Endothelial cell of umbilical vein (primary cell): ENCODE results near the gene EYS. TPM values are rescaled to one million over a fixed set of nuclear protein-coding genes. Genes with fewer than 3 reads are reported as not detected.

ENCODE experiments used
- BruUV-seq: library from RNA; stranded (reverse); fragments of 400-500 nt; replicated peaks from 2 replicates; lab custom pipeline; 2021; lab: Mats Ljungman, UMichigan
- CTCF ChIA-PET: fragments of 300-600, 350-600 bp; sonication (Branson Sonifier 250); formaldehyde crosslinking; loops from one replicate; lab custom pipeline; 2021; ENCODE audit warnings: antibody characterized with exemption, inconsistent platforms; lab: Charles Lee
- POLR2A ChIA-PET: fragments of 300-600, 350-600 bp; sonication (Branson Sonifier 250); formaldehyde crosslinking; loops from one replicate; lab custom pipeline; 2021; ENCODE audit warnings: antibody characterized with exemption, inconsistent platforms; lab: Charles Lee
- DNase-seq: peaks from one replicate; pipeline ENCODE4 v3.0.0-alpha.2; 2011; ENCODE audit warnings: low read depth, low spot score
- FAIRE-seq: peaks from 2 replicates; lab custom pipeline; 2011; peaks lifted over from hg19 to GRCh38; lab: Jason Lieb, UNC
- H2AFZ ChIP-seq: 2 replicates; pipeline ENCODE4 v1.6.0; 2012; ENCODE audit warnings: low read depth, low read length, control low read depth, inconsistent platforms
- H3K27ac ChIP-seq: 2 replicates; pipeline ENCODE4 v1.5.1; 2011; ENCODE audit warnings: low read depth, mild to moderate bottlenecking, control low read depth, low read length, moderate library complexity; ENCODE audit not compliant: insufficient read depth
- H3K27me3 ChIP-seq, 2 experiments: 2 replicates each; pipeline versions ENCODE4 v1.6.0 to v1.6.1; 2011; ENCODE audit warnings: low read length in 2 of 2, mixed read lengths in 1 of 2; ENCODE audit not compliant: control insufficient read depth in 2 of 2, insufficient read depth in 2 of 2
- H3K36me3 ChIP-seq, 2 experiments: 2 replicates in 1 of 2; 3 replicates in 1 of 2; pipeline ENCODE4 v1.5.1; 2011; ENCODE audit warnings: low read length in 2 of 2, mild to moderate bottlenecking in 1 of 2, moderate library complexity in 1 of 2; ENCODE audit not compliant: control insufficient read depth in 2 of 2, insufficient read depth in 2 of 2; ENCODE audit errors: extremely low read depth in 1 of 2
- H3K4me1 ChIP-seq: 3 replicates; pipeline ENCODE4 v1.5.1; 2011; ENCODE audit warnings: mild to moderate bottlenecking, low read length; ENCODE audit not compliant: control insufficient read depth, insufficient read depth; ENCODE audit errors: extremely low read depth
- H3K4me2 ChIP-seq: 2 replicates; pipeline ENCODE4 v1.6.1; 2011; ENCODE audit warnings: low read length, control low read depth, mixed read lengths; ENCODE audit not compliant: insufficient read depth
- H3K4me3 ChIP-seq, 3 experiments: fragments of 200-600 bp in 1 of 3; sonication (generic), shearing (Covaris generic) in 1 of 3; replicated peaks in 1 of 3; 2 replicates each; pipeline ENCODE4 v1.5.1; 2011 to 2016; ENCODE audit warnings: control low read depth in 3 of 3, low read length in 3 of 3, mild to moderate bottlenecking in 2 of 3, inconsistent platforms in 1 of 3, low read depth in 1 of 3, moderate library complexity in 1 of 3; ENCODE audit not compliant: insufficient read depth in 1 of 3
- H3K79me2 ChIP-seq: 2 replicates; pipeline ENCODE4 v1.6.0; 2012; ENCODE audit warnings: low read length, inconsistent platforms; ENCODE audit not compliant: control insufficient read depth, insufficient read depth
- H3K9ac ChIP-seq: replicated peaks from 2 replicates; pipeline ENCODE3; 2011; ENCODE audit warnings: low read length, control low read depth; ENCODE audit not compliant: insufficient read depth; ENCODE audit errors: extremely low read depth
- H3K9me1 ChIP-seq: replicated peaks from 3 replicates; pipeline ENCODE4 v1.6.0; 2011; ENCODE audit warnings: mild to moderate bottlenecking, low read length; ENCODE audit not compliant: control insufficient read depth, insufficient read depth; ENCODE audit errors: extremely low read depth
- H3K9me3 ChIP-seq: replicated peaks from 2 replicates; pipeline ENCODE4 v1.5.1; 2012; ENCODE audit warnings: low read length, inconsistent platforms; ENCODE audit not compliant: control insufficient read depth, insufficient read depth
- H4K20me1 ChIP-seq: replicated peaks from 2 replicates; pipeline ENCODE3; 2011; ENCODE audit warnings: mild to moderate bottlenecking, low read length; ENCODE audit not compliant: control insufficient read depth, insufficient read depth; ENCODE audit errors: extremely low read depth
- CTCF ChIP-seq, 2 donors: IDR thresholded peaks; 1 replicate in 1 of 2; 2 replicates in 1 of 2; pipeline ENCODE4 v1.5.1; 2011; ENCODE audit warnings: low read length in 2 of 2, mild to moderate bottlenecking in 2 of 2, moderate library complexity in 2 of 2, control low read depth in 1 of 2, inconsistent platforms in 1 of 2, low read depth in 1 of 2; ENCODE audit not compliant: insufficient read depth in 1 of 2; ENCODE audit errors: extremely low read depth in 1 of 2
- FOS ChIP-seq: IDR thresholded peaks from 2 replicates; pipeline ENCODE4 v1.6.1; 2011; ENCODE audit warnings: mild to moderate bottlenecking, low read length, moderate library complexity, borderline replicate concordance; ENCODE audit not compliant: insufficient read depth
- MAX ChIP-seq: IDR thresholded peaks from 2 replicates; pipeline ENCODE4 v1.6.1; 2011; ENCODE audit not compliant: insufficient read depth, insufficient read length
- MYC ChIP-seq: IDR thresholded peaks from one replicate; pipeline ENCODE4 v1.6.1; 2011; ENCODE audit warnings: mild to moderate bottlenecking, low read depth, low read length
- POLR2A ChIP-seq: IDR thresholded peaks from 2 replicates; pipeline ENCODE4 v1.6.1; 2012; ENCODE audit warnings: low read depth, mild to moderate bottlenecking, control low read depth, low read length
- POLR2AphosphoS5 ChIP-seq: IDR thresholded peaks from 2 replicates; pipeline ENCODE4 v1.6.1; 2012; ENCODE audit warnings: low read depth, mild to moderate bottlenecking, control low read depth, low read length, moderate library complexity; ENCODE audit not compliant: insufficient read depth
- dilution Hi-C: fragments of 300-500 bp; cut with MboI; formaldehyde crosslinking; loops from one replicate; pipeline ENCODE4 v1.15.0; 2019; ENCODE audit warnings: low sequenced_read_pairs; ENCODE audit not compliant: extremely low pct_ligation_motif_present
- intact Hi-C: fragments of 100-400 bp; cut with micrococcal nuclease; formaldehyde crosslinking; loops from one replicate; pipeline ENCODE4 v1.10.0; 2022
- polyA plus RNA-seq, 4 experiments: library from polyadenylated mRNA; depleted of rRNA in 3 of 4; stranded (reverse) in 3 of 4; unstranded in 1 of 4; fragments of >200 nt; gene quantifications; 2 replicates each; pipeline versions ENCODE4 v1.2.1 to v1.2.3, GENCODE V29; 2011 to 2012; ENCODE audit warnings: missing spikeins in 1 of 4
- total RNA-seq: library from RNA; stranded (reverse); gene quantifications from 2 replicates; pipeline ENCODE4 v1.2.3, GENCODE V29; 2021

Gene EYS
- total and polyA plus RNA-seq, 2 donors (not counting 3 experiments of a cell fraction or from before 2014, with no cell fraction given) = 0.01 to 0.27 TPM

DNA sequence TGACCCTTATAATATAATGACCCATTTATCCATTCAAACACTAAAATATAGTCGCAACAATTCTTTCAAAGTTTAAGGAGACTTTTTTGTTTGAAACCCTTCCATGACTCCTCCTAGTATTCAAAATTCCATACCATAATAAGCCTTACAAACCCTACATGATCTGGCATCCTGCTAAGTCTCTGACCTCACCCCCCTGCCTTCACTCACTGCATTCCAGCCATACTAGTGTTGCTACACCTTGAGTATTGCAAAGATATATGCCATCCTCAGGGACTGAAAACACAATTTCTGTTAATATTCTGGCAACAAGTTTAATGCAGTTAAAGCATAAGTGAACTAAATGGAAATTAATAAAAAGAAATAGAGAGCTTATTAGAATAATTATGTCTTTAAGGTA lies 168.4 kb downstream of the EYS start:
- DNase-seq (no peak), FAIRE-seq (no peak)
- no peak overlapping the region for H3K9ac ChIP-seq
- no peak overlapping the region for H3K27ac ChIP-seq
- no peaks in the 10 kb centered on the region for H3K9me1 ChIP-seq
- H3K4me2 ChIP-seq = no peak overlapping the region
- H3K4me3 ChIP-seq = no peak overlapping the region
- no peaks in the 10 kb centered on the region for H4K20me1 ChIP-seq
- no peaks in the 10 kb centered on the region for H3K79me2 ChIP-seq
- intact Hi-C loops = no loop called here
- dilution Hi-C loops = no loop called here
- ChIA-PET CTCF (no interaction called here), POLR2A (no interaction called here)
- no peaks in the 10 kb centered on the region for H3K9me3 ChIP-seq
- no peaks in the 10 kb centered on the region for H3K27me3 ChIP-seq
- H2AFZ ChIP-seq = no peak overlapping the region
- TF ChIP-seq POLR2AphosphoS5 (no peak), CTCF (IDR thresholded peaks at IDR 0.05; ENCODE audit: extremely low read depth in 1 of 2, insufficient read depth in 1 of 2, low read depth in 1 of 2, low read length in 2 of 2) (no peak), MAX (no peak), FOS (no peak), POLR2A (no peak), MYC (no peak)
- H3K36me3 ChIP-seq = no peaks in the 10 kb centered on the region
- no TSS peak for BruUV-seq
- H3K4me1 ChIP-seq = no peaks in the 10 kb centered on the region

DNA sequence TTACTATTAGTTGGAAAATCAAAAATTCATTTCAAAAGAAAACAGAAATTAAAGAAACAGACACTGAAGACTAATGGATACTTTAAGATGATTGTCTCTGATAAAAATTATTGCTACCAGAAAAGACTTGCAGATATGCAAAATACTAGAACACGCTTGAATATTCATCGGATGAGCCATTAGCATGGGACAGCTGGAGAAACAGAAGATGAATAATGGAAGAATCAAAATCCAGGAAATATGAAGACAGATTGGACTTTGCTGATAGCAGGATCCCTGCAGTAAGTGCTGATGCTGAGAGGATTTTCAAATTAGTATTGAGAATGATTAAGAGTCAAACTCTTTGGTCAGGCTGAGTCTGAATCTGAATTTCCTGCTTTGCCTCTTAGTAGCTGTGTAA lies 169.4 kb downstream of the EYS start:
- intact Hi-C loops = no loop called here
- TF ChIP-seq MAX = no peak
- Histone ChIP-seq H3K9ac (no peak overlapping the region), H4K20me1 (no peaks in the 10 kb centered on the region), H3K9me1 (no peaks in the 10 kb centered on the region), H3K4me1 (no peaks in the 10 kb centered on the region), H3K27me3 (no peaks in the 10 kb centered on the region), H3K27ac (no peak overlapping the region), H3K4me3 (no peak overlapping the region), H3K36me3 (no peaks in the 10 kb centered on the region), H3K9me3 (no peaks in the 10 kb centered on the region), H3K79me2 (no peaks in the 10 kb centered on the region), H2AFZ (no peak overlapping the region), H3K4me2 (no peak overlapping the region)
- dilution Hi-C loops = no loop called here
- ChIA-PET POLR2A (no interaction called here), CTCF (no interaction called here)
- BruUV-seq = no TSS peak
- DNase-seq (no peak), FAIRE-seq (no peak)
